Hepatocyte (in vitro differentiated cells): ENCODE measurements around the gene RTN4R.

ENCODE experiments used
- CTCF ChIP-seq: fragments of 200-600 bp; sonication (generic); IDR thresholded peaks from 2 replicates; pipeline ENCODE4 v1.5.1; 2016; ENCODE audit warnings: antibody characterized with exemption, mild to moderate bottlenecking; ENCODE audit not compliant: poor library complexity
- EZH2 ChIP-seq: fragments of 200-600 bp; sonication (generic); IDR thresholded peaks from 2 replicates; pipeline ENCODE4 v1.6.1; 2016; ENCODE audit warnings: antibody characterized with exemption, mild to moderate bottlenecking, borderline replicate concordance
- EZH2phosphoT487 ChIP-seq: fragments of 200-600 bp; sonication (generic); IDR thresholded peaks from one replicate; pipeline ENCODE4 v1.6.1; 2018; ENCODE audit warnings: antibody characterized with exemption, mild to moderate bottlenecking, low read depth, moderate library complexity; ENCODE audit not compliant: unreplicated experiment, severe bottlenecking

DNA sequence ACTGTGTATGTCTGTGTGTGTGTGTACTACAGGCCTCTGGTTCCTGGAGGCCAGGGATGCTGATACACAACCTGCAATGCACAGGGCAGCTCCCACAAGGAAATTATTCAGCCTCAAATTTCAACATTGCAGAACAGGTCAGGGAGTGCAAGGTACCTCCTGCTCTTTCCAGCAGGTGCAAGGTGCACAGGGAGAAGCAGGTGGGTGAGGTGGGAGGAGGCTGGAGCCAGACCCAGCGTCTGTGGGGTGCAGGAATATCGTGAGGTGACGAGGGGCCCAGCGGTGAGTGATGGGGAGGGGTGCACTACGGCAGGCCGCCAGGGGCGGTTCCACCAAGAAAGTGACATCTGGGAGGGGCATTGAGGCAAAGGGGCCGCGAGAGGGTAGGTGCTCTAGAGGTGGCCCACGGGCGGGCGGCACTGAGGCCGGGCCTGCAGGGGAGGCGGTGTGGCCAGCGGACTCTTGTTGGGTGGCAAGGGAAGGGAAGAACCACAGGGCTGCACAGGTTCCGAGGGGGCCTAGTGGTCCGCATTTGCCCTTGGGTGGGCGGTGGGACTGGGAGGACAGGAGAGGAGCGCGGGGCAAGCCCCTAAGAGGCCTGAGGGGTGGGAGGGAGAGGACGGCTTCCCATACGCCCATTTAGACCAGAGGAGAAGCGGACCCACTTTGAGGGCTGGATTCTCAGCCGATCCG is 30.1 kb upstream of the RTN4R start:
- TF ChIP-seq CTCF (no peak), EZH2 (no peak), EZH2phosphoT487 (no peak)
